ENCODE measurements around the gene DCD.

- TF ChIP-seq CTCF (IDR thresholded peaks at IDR 0.05) (no peak), POLR2A (IDR thresholded peaks at IDR 0.05) (no peak)
These were observed 35.2 kb upstream of the DCD start for GRCh38 chr12:54683398-54683797.
